ENCODE measurements around the gene SECISBP2L. TPM values are rescaled to one million over a fixed set of nuclear protein-coding genes. Genes with fewer than 3 reads are reported as not detected.
"Not testable (repeated sequence)": the region's sequence is repeated elsewhere in the genome, so short reads cannot be mapped to it uniquely, and the experiment has no call there.

The SECISBP2L gene
- total RNA-seq: 41.3 and 44.3 TPM in 2 replicates
- 14.3 TPM for polyA plus RNA-seq (2012)

- peak; percentile 96 for DNase-seq (ENCODE audit: low read depth)
Measured at GRCh38 chr15:49046220-49047102, at the start of gene SECISBP2L. SECISBP2L (minus strand) TSS chr15:49046446; CDS start chr15:49046299, 147 bp downstream.

GRCh38 chr15:49094923-49095322 lies 48.7 kb upstream of the SECISBP2L start:
- DNase-seq (ENCODE audit: low read depth): peak; percentile 8

GRCh38 chr15:49093252-49094105 lies 47.2 kb upstream of the SECISBP2L start:
- no peak for DNase-seq (ENCODE audit: low read depth)

GRCh38 chr15:49088996-49089395 lies 42.8 kb upstream of the SECISBP2L start:
- DNase-seq (ENCODE audit: low read depth): no peak

- DNase-seq (ENCODE audit: low read depth): no peak
Measured at GRCh38 chr15:49085696-49086459, 39.6 kb upstream of the SECISBP2L start.

- no peak for DNase-seq (ENCODE audit: low read depth)
Measured at GRCh38 chr15:49084285-49084570, 38.0 kb upstream of the SECISBP2L start.

- DNase-seq (ENCODE audit: low read depth): peak; percentile 52
Measured at GRCh38 chr15:49083401-49084284, 37.4 kb upstream of the SECISBP2L start.

- no peak for DNase-seq (ENCODE audit: low read depth)
Measured at GRCh38 chr15:49082960-49083359, 36.7 kb upstream of the SECISBP2L start.

GRCh38 chr15:49079340-49080039 lies 33.2 kb upstream of the SECISBP2L start:
- DNase-seq (ENCODE audit: low read depth): no peak

- peak; percentile 13 for DNase-seq (ENCODE audit: low read depth)
Measured at GRCh38 chr15:49075881-49076280, 29.6 kb upstream of the SECISBP2L start.

GRCh38 chr15:49074589-49075287 lies 28.5 kb upstream of the SECISBP2L start:
- DNase-seq (ENCODE audit: low read depth): not testable (repeated sequence)

GRCh38 chr15:49066372-49066771 lies 20.1 kb upstream of the SECISBP2L start:
- DNase-seq (ENCODE audit: low read depth): no peak

GRCh38 chr15:49064884-49065283 lies 18.6 kb upstream of the SECISBP2L start:
- DNase-seq (ENCODE audit: low read depth): no peak

GRCh38 chr15:49064281-49064653 lies 18.0 kb upstream of the SECISBP2L start:
- DNase-seq (ENCODE audit: low read depth): no peak

GRCh38 chr15:49063402-49064280 lies 17.4 kb upstream of the SECISBP2L start:
- DNase-seq (ENCODE audit: low read depth): no peak

GRCh38 chr15:49062900-49063299 lies 16.7 kb upstream of the SECISBP2L start:
- DNase-seq (ENCODE audit: low read depth): no peak

GRCh38 chr15:49060710-49061495 lies 14.7 kb upstream of the SECISBP2L start:
- no peak for DNase-seq (ENCODE audit: low read depth)

Measured in myocyte (in vitro differentiated cells).